Measurements from ENCODE around the gene KLF17. TPM values are rescaled to one million over a fixed set of nuclear protein-coding genes. Genes with fewer than 3 reads are reported as not detected.

Gene KLF17, protein sequence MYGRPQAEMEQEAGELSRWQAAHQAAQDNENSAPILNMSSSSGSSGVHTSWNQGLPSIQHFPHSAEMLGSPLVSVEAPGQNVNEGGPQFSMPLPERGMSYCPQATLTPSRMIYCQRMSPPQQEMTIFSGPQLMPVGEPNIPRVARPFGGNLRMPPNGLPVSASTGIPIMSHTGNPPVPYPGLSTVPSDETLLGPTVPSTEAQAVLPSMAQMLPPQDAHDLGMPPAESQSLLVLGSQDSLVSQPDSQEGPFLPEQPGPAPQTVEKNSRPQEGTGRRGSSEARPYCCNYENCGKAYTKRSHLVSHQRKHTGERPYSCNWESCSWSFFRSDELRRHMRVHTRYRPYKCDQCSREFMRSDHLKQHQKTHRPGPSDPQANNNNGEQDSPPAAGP
- polyA plus RNA-seq (2013): not detected in 2 replicates

DNA sequence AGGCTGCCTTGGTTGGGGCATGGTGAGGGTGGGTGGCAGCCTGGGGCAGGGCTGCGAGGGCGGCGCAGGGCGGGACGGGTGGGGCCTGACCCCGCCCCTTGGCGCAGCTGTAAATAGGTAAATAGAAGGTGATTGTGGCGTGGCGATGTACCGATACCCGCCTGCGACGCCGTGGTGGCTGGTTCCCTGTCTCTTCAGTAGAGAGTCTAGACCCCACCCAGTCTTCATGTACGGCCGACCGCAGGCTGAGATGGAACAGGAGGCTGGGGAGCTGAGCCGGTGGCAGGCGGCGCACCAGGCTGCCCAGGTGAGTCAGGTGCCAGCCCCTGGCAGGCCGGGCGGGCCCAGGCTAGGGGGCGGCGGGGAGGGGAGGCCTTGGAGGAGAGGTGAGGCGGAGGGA, at the start of gene KLF17:
Gene KLF17, plus strand, starts transcription at position 140 of the 400 bp plus-strand sequence. Its CDS starts 87 bp downstream, at position 227.
- Histone ChIP-seq H3K4me1 (ENCODE audit: control insufficient read depth in 1 of 2, insufficient read depth in 2 of 2, low read length in 2 of 2) (peaks cover 5 to 6% of the 10 kb centered on the region in 2 experiments), H2BK5ac (ENCODE audit: low read depth, low read length, poor library complexity) (no peak within 1 kb of the TSS), H3K18ac (ENCODE audit: low read length) (no peak within 1 kb of the TSS), H4K91ac (ENCODE audit: low read depth, low read length) (no peak within 1 kb of the TSS), H4K8ac (ENCODE audit: low read depth, low read length) (no peak within 1 kb of the TSS), H3K14ac (ENCODE audit: low read length) (no peak within 1 kb of the TSS), H2BK120ac (ENCODE audit: insufficient read depth, low read length, poor library complexity) (no peak within 1 kb of the TSS), H3K27me3 (ENCODE audit: insufficient read depth, low read length) (no peaks in the 10 kb centered on the region), H3K9ac (ENCODE audit: low read length) (no peak within 1 kb of the TSS), H3K4me3 (ENCODE audit: low read depth, low read length) (no peak within 1 kb of the TSS), H3K9me3 (ENCODE audit: insufficient read depth, low read depth, low read length) (no peaks in the 10 kb centered on the region), H3K79me1 (ENCODE audit: low read length) (no peaks in the 10 kb centered on the region), H2AFZ (ENCODE audit: insufficient read depth, low read length, poor library complexity) (no peak within 1 kb of the TSS), H3K4ac (ENCODE audit: low read depth, low read length) (no peak within 1 kb of the TSS), H3K79me2 (ENCODE audit: control insufficient read depth, insufficient read depth, low read length, poor library complexity) (no peaks in the 10 kb centered on the region), H3K36me3 (ENCODE audit: control insufficient read depth in 1 of 2, insufficient read depth in 2 of 2, low read length in 2 of 2) (no peaks in the 10 kb centered on the region), H2AK5ac (ENCODE audit: low read length) (no peak within 1 kb of the TSS), H3K4me2 (ENCODE audit: low read length) (no peak within 1 kb of the TSS), H3K23ac (ENCODE audit: low read length) (no peak within 1 kb of the TSS), H4K12ac (ENCODE audit: low read depth, low read length) (no peak within 1 kb of the TSS), H2BK12ac (ENCODE audit: low read length) (no peak within 1 kb of the TSS), H3K27ac (ENCODE audit: low read depth, low read length) (no peak within 1 kb of the TSS)
- DNase-seq: no peak
- no CpG with 5 or more reads among the region's 25 CpGs for WGBS (ENCODE audit: extremely low coverage, insufficient coverage, insufficient read length)

DNA sequence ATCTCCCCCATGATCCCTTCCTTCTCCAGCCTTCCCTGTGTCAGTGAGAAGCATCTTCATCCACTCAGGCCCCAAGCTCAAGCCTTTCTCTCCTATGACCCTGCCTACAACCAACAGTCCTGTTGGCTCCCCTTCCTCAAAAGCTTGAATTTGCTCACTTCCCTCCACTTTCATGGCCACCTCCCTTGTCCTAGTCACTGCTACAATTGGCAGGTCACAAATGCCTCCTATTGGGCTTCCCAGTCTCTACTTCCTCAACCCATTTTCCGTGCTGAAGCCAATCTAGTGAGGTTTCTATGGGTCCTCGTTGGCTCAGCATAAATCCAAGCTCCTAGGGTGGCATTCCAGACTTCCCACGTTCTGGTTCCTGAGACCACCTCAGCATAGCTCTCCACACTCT, 47.2 kb upstream of the KLF17 start:
- H2BK5ac ChIP-seq (ENCODE audit: low read depth, low read length, poor library complexity): no peak overlapping the region
- no peak overlapping the region for H3K27ac ChIP-seq (ENCODE audit: low read depth, low read length)
- H3K14ac ChIP-seq (ENCODE audit: low read length): no peak overlapping the region
- H2AK5ac ChIP-seq (ENCODE audit: low read length): no peak overlapping the region
- no peak overlapping the region for H3K4me3 ChIP-seq (ENCODE audit: low read depth, low read length)
- H3K4me2 ChIP-seq (ENCODE audit: low read length): no peak overlapping the region
- no peaks in the 10 kb centered on the region for H3K4me1 ChIP-seq (ENCODE audit: control insufficient read depth in 1 of 2, insufficient read depth in 2 of 2, low read length in 2 of 2)
- H3K9ac ChIP-seq (ENCODE audit: low read length): no peak overlapping the region
- H4K8ac ChIP-seq (ENCODE audit: low read depth, low read length): no peak overlapping the region
- no peak overlapping the region for H4K12ac ChIP-seq (ENCODE audit: low read depth, low read length)
- no peaks in the 10 kb centered on the region for H3K79me2 ChIP-seq (ENCODE audit: control insufficient read depth, insufficient read depth, low read length, poor library complexity)
- H4K91ac ChIP-seq (ENCODE audit: low read depth, low read length): no peak overlapping the region
- no peak overlapping the region for H2AFZ ChIP-seq (ENCODE audit: insufficient read depth, low read length, poor library complexity)
- DNase-seq: no peak
- no CpG with 5 or more reads among the region's 3 CpGs for WGBS (ENCODE audit: extremely low coverage, insufficient coverage, insufficient read length)
- no peaks in the 10 kb centered on the region for H3K79me1 ChIP-seq (ENCODE audit: low read length)
- H2BK120ac ChIP-seq (ENCODE audit: insufficient read depth, low read length, poor library complexity): no peak overlapping the region
- no peaks in the 10 kb centered on the region for H3K36me3 ChIP-seq (ENCODE audit: control insufficient read depth in 1 of 2, insufficient read depth in 2 of 2, low read length in 2 of 2)
- H3K27me3 ChIP-seq (ENCODE audit: insufficient read depth, low read length): no peaks in the 10 kb centered on the region
- no peak overlapping the region for H2BK12ac ChIP-seq (ENCODE audit: low read length)
- no peaks in the 10 kb centered on the region for H3K9me3 ChIP-seq (ENCODE audit: insufficient read depth, low read depth, low read length)
- H3K23ac ChIP-seq (ENCODE audit: low read length): no peak overlapping the region
- H3K4ac ChIP-seq (ENCODE audit: low read depth, low read length): no peak overlapping the region
- H3K18ac ChIP-seq (ENCODE audit: low read length): no peak overlapping the region

DNA sequence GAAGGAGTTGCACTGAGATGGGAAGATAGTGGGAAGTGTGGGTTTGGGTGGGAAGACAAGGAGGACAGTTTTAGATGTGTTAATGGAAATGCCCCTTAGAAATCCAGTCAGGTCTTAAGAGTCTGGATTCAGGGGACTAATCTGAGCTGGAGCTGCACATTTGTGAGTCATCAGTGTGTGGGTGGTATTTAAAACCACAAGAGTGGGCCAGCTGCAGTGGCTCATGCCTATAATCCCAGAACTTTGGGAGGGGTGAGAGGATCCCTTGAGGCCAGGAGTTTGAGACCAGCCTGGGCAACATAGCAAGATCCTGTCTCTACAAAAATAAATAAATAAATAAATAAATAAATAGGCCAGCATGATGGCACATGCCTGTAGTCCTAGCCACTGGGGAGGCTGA, 46.4 kb upstream of the KLF17 start:
- H2AFZ ChIP-seq (ENCODE audit: insufficient read depth, low read length, poor library complexity): no peak overlapping the region
- no peak overlapping the region for H3K18ac ChIP-seq (ENCODE audit: low read length)
- no peaks in the 10 kb centered on the region for H3K79me2 ChIP-seq (ENCODE audit: control insufficient read depth, insufficient read depth, low read length, poor library complexity)
- H3K14ac ChIP-seq (ENCODE audit: low read length): no peak overlapping the region
- no peak overlapping the region for H4K91ac ChIP-seq (ENCODE audit: low read depth, low read length)
- no peaks in the 10 kb centered on the region for H3K9me3 ChIP-seq (ENCODE audit: insufficient read depth, low read depth, low read length)
- H3K4ac ChIP-seq (ENCODE audit: low read depth, low read length): no peak overlapping the region
- no peak overlapping the region for H2BK5ac ChIP-seq (ENCODE audit: low read depth, low read length, poor library complexity)
- H2AK5ac ChIP-seq (ENCODE audit: low read length): no peak overlapping the region
- no peak overlapping the region for H3K23ac ChIP-seq (ENCODE audit: low read length)
- H3K4me3 ChIP-seq (ENCODE audit: low read depth, low read length): no peak overlapping the region
- H3K79me1 ChIP-seq (ENCODE audit: low read length): no peaks in the 10 kb centered on the region
- peak in 1 of 2 donors; percentile 5 for DNase-seq
- H2BK120ac ChIP-seq (ENCODE audit: insufficient read depth, low read length, poor library complexity): no peak overlapping the region
- H3K4me2 ChIP-seq (ENCODE audit: low read length): no peak overlapping the region
- H3K36me3 ChIP-seq (ENCODE audit: control insufficient read depth in 1 of 2, insufficient read depth in 2 of 2, low read length in 2 of 2): no peaks in the 10 kb centered on the region
- no peak overlapping the region for H3K9ac ChIP-seq (ENCODE audit: low read length)
- no peaks in the 10 kb centered on the region for H3K27me3 ChIP-seq (ENCODE audit: insufficient read depth, low read length)
- H2BK12ac ChIP-seq (ENCODE audit: low read length): no peak overlapping the region
- H3K27ac ChIP-seq (ENCODE audit: low read depth, low read length): no peak overlapping the region
- no peak overlapping the region for H4K12ac ChIP-seq (ENCODE audit: low read depth, low read length)
- H4K8ac ChIP-seq (ENCODE audit: low read depth, low read length): no peak overlapping the region
- H3K4me1 ChIP-seq (ENCODE audit: control insufficient read depth in 1 of 2, insufficient read depth in 2 of 2, low read length in 2 of 2): no peaks in the 10 kb centered on the region

DNA sequence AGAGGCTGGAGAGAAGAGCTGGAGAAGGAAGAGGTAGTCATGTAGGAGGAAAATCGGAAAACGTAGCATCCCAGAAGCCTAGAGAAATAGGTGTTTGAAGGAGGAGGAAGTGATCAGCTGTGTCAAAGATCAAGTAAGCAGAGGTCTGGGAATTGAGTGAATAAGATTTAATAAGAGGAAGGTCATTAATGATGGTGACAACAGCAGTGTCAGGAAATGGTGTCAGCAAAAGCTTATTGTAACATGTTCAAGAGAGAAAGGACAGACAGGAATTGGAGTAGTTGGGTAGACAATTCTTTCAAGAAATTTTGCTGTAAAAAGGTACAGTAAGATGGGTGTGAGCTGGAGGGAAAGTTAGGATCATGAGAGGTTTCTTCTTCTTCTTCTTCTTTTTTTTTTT, 45.8 kb upstream of the KLF17 start:
- H3K4me1 ChIP-seq (ENCODE audit: control insufficient read depth in 1 of 2, insufficient read depth in 2 of 2, low read length in 2 of 2): no peaks in the 10 kb centered on the region
- no peak overlapping the region for H2BK5ac ChIP-seq (ENCODE audit: low read depth, low read length, poor library complexity)
- H3K14ac ChIP-seq (ENCODE audit: low read length): no peak overlapping the region
- no peak overlapping the region for H3K18ac ChIP-seq (ENCODE audit: low read length)
- no peak overlapping the region for H3K9ac ChIP-seq (ENCODE audit: low read length)
- H2AFZ ChIP-seq (ENCODE audit: insufficient read depth, low read length, poor library complexity): no peak overlapping the region
- H4K12ac ChIP-seq (ENCODE audit: low read depth, low read length): no peak overlapping the region
- no peak overlapping the region for H3K23ac ChIP-seq (ENCODE audit: low read length)
- no peaks in the 10 kb centered on the region for H3K79me2 ChIP-seq (ENCODE audit: control insufficient read depth, insufficient read depth, low read length, poor library complexity)
- H3K27me3 ChIP-seq (ENCODE audit: insufficient read depth, low read length): no peaks in the 10 kb centered on the region
- no peak overlapping the region for H3K4me2 ChIP-seq (ENCODE audit: low read length)
- H3K27ac ChIP-seq (ENCODE audit: low read depth, low read length): no peak overlapping the region
- no peaks in the 10 kb centered on the region for H3K9me3 ChIP-seq (ENCODE audit: insufficient read depth, low read depth, low read length)
- no peak overlapping the region for H3K4me3 ChIP-seq (ENCODE audit: low read depth, low read length)
- no peaks in the 10 kb centered on the region for H3K36me3 ChIP-seq (ENCODE audit: control insufficient read depth in 1 of 2, insufficient read depth in 2 of 2, low read length in 2 of 2)
- H2BK120ac ChIP-seq (ENCODE audit: insufficient read depth, low read length, poor library complexity): no peak overlapping the region
- H3K4ac ChIP-seq (ENCODE audit: low read depth, low read length): no peak overlapping the region
- H2AK5ac ChIP-seq (ENCODE audit: low read length): no peak overlapping the region
- H3K79me1 ChIP-seq (ENCODE audit: low read length): no peaks in the 10 kb centered on the region
- no peak overlapping the region for H2BK12ac ChIP-seq (ENCODE audit: low read length)
- no peak overlapping the region for H4K91ac ChIP-seq (ENCODE audit: low read depth, low read length)
- no peak for DNase-seq
- no peak overlapping the region for H4K8ac ChIP-seq (ENCODE audit: low read depth, low read length)
- no CpG with 5 or more reads among the region's 2 CpGs for WGBS (ENCODE audit: extremely low coverage, insufficient coverage, insufficient read length)

Measured in trophoblast cell (in vitro differentiated cells and primary cell).